Stomach (tissue), 9 donors: ENCODE results near the gene NDUFB4. TPM values are rescaled to one million over a fixed set of nuclear protein-coding genes. Genes with fewer than 3 reads are reported as not detected.
"Not testable (repeated sequence)": the region's sequence is repeated elsewhere in the genome, so short reads cannot be mapped to it uniquely, and the experiment has no call there.

Source experiments
- DNase-seq, 2 donors: peaks; one replicate each; pipeline versions ENCODE4 v3.0.0 to v3.0.0-alpha.2; 2013 to 2019
- H3K27ac ChIP-seq, 5 donors: fragments of 200-600 bp in 4 of 5; sonication (generic) in 4 of 5; one replicate each; pipeline ENCODE4 v1.5.1; 2013 to 2019; ENCODE audit warnings: mild to moderate bottlenecking in 1 of 5, moderate library complexity in 1 of 5
- H3K27me3 ChIP-seq, 3 donors: fragments of 200-600 bp; sonication (generic); one replicate each; pipeline ENCODE4 v1.5.1; 2017 to 2019; ENCODE audit warnings: mixed run types in 1 of 3
- H3K36me3 ChIP-seq, 4 donors: fragments of 200-600 bp; sonication (generic); 1 replicate in 3 of 4; 2 replicates in 1 of 4; pipeline ENCODE4 v1.5.1; 2016 to 2019
- H3K4me1 ChIP-seq, 4 donors: fragments of 200-600 bp; sonication (generic); one replicate each; pipeline ENCODE4 v1.5.1; 2016 to 2019
- H3K4me3 ChIP-seq, 4 donors: fragments of 200-600 bp; sonication (generic) in 3 of 4; one replicate each; pipeline ENCODE4 v1.5.1; 2016 to 2019; ENCODE audit warnings: mild to moderate bottlenecking in 1 of 4
- H3K9me3 ChIP-seq, 4 donors: fragments of 200-600 bp; sonication (generic); one replicate each; pipeline ENCODE4 v1.5.1; 2016 to 2019
- CTCF ChIP-seq, 7 experiments: fragments of 450-650 bp in 4 of 7; fragments of 200-600 bp in 3 of 7; sonication (generic) in 3 of 7; IDR thresholded peaks; one replicate each; pipeline ENCODE4 v1.5.1; 2016 to 2019; ENCODE audit warnings: antibody characterized with exemption in 7 of 7, control low read depth in 2 of 7, mild to moderate bottlenecking in 1 of 7
- EP300 ChIP-seq: sonication (generic); formaldehyde crosslinking; IDR thresholded peaks from one replicate; pipeline ENCODE4 v1.6.1; 2017; ENCODE audit warnings: antibody characterized with exemption
- POLR2A ChIP-seq, 4 donors: fragments of 450-650 bp; IDR thresholded peaks; one replicate each; pipeline ENCODE4 v1.6.1; 2016; ENCODE audit warnings: antibody characterized with exemption in 4 of 4, control low read depth in 2 of 4, mild to moderate bottlenecking in 1 of 4, moderate library complexity in 1 of 4
- POLR2AphosphoS5 ChIP-seq, 3 donors: sonication (generic); formaldehyde crosslinking; IDR thresholded peaks; one replicate each; pipeline ENCODE4 v1.6.1; 2016; ENCODE audit warnings: antibody characterized with exemption in 3 of 3
- WGBS, 5 donors: extraction: QIAGEN DNeasy Blood & Tissue Kit in 3 of 5; methylation state at CpG; one replicate each; pipeline versions ENCODE4 v1.1.5 to v1.1.7; 2013 to 2018; 5-methylcytosine and 5-hydroxymethylcytosine counted together
- intact Hi-C: fragments of 100-400 bp; cut with DNase I; formaldehyde crosslinking; loops from one replicate; pipeline ENCODE4 v1.15.1; 2023; ENCODE audit warnings: low total_unique reads
- polyA plus RNA-seq, 3 donors: library from polyadenylated mRNA; stranded (reverse); fragments of 200-250 nt; gene quantifications; one replicate each; pipeline ENCODE4 v1.2.3, GENCODE V29; 2013
- total RNA-seq, 5 donors: library from RNA; depleted of rRNA; stranded (reverse); fragments of >200 nt; gene quantifications; one replicate each; pipeline versions ENCODE4 v1.1.0 to v1.2.3, GENCODE V29; 2014 to 2016
- donor health status: healthy with polysubstance abuse.
- donor health status: Bipolar disorder and iron deficiency.
- donor health status: healthy.

NDUFB4 gene
- total and polyA plus RNA-seq, 8 donors, result 18.7 to 343 (median 113) TPM

GRCh38 chr3:120615847-120616609 lies 19.9 kb downstream of the NDUFB4 start:
- no peaks in the 10 kb centered on the region for H3K36me3 ChIP-seq
- intact Hi-C loops, result no loop called here
- no peak overlapping the region for H3K27ac ChIP-seq
- H3K4me1 ChIP-seq, result no peaks in the 10 kb centered on the region
- H3K27me3 ChIP-seq, result no peaks in the 10 kb centered on the region
- 69 to 83% (median 76%) methylated on average over 13 of the region's 13 CpGs for WGBS, 5 donors
- no peaks in the 10 kb centered on the region for H3K9me3 ChIP-seq
- no peak for TF ChIP-seq POLR2AphosphoS5 (IDR thresholded peaks at IDR 0.05)
- TF ChIP-seq CTCF (IDR thresholded peaks at IDR 0.05), result no peak
- no peak for TF ChIP-seq POLR2A (IDR thresholded peaks at IDR 0.05)
- no peak for TF ChIP-seq EP300
- peak in 1 of 2 donors; percentile 14 for DNase-seq
- no peak overlapping the region for H3K4me3 ChIP-seq

GRCh38 chr3:120616745-120617144 lies 20.6 kb downstream of the NDUFB4 start:
- H3K27me3 ChIP-seq, H3K27ac ChIP-seq, intact Hi-C loops, H3K4me1 ChIP-seq, H3K4me3 ChIP-seq, H3K9me3 ChIP-seq, H3K36me3 ChIP-seq, DNase-seq: not testable (repeated sequence)
- 74 to 85% (median 80%) methylated on average over 8 of the region's 8 CpGs for WGBS, 5 donors

GRCh38 chr3:120622457-120622856 lies 26.3 kb downstream of the NDUFB4 start:
- H3K27ac ChIP-seq, result no peak overlapping the region
- no peaks in the 10 kb centered on the region for H3K27me3 ChIP-seq
- intact Hi-C loops, result no loop called here
- H3K4me3 ChIP-seq, result no peak overlapping the region
- H3K4me1 ChIP-seq, result no peaks in the 10 kb centered on the region
- DNase-seq, result no peak
- 73 to 83% (median 81%) methylated on average over 3 of the region's 3 CpGs for WGBS, 5 donors
- H3K9me3 ChIP-seq, result peaks cover 0 to 22% (median 18%) of the 10 kb centered on the region in 4 donors
- no peaks in the 10 kb centered on the region for H3K36me3 ChIP-seq
- no peak for TF ChIP-seq POLR2A (IDR thresholded peaks at IDR 0.05)
- TF ChIP-seq POLR2AphosphoS5 (IDR thresholded peaks at IDR 0.05), result no peak
- TF ChIP-seq CTCF (IDR thresholded peaks at IDR 0.05), result no peak
- TF ChIP-seq EP300, result no peak

- Histone ChIP-seq H3K27ac (no peak overlapping the region), H3K36me3 (peaks cover 0 to 4% (median 0%) of the 10 kb centered on the region in 4 donors), H3K4me3 (no peak overlapping the region), H3K27me3 (no peaks in the 10 kb centered on the region), H3K4me1 (no peaks in the 10 kb centered on the region), H3K9me3 (peaks cover 0 to 22% (median 18%) of the 10 kb centered on the region in 4 donors)
- no peak for DNase-seq
- WGBS, 5 donors, result 84 to 89% (median 88%) methylated on average over 12 of the region's 12 CpGs
- intact Hi-C loops, result no loop called here
- no peak for TF ChIP-seq EP300
- no peak for TF ChIP-seq POLR2AphosphoS5 (IDR thresholded peaks at IDR 0.05)
- TF ChIP-seq POLR2A (IDR thresholded peaks at IDR 0.05), result no peak
- no peak for TF ChIP-seq CTCF (IDR thresholded peaks at IDR 0.05)
Observed at GRCh38 chr3:120622870-120623726, 27.0 kb downstream of the NDUFB4 start.
